Endothelial cell (in vitro differentiated cells): ENCODE results near the gene RPRD1B. TPM values are rescaled to one million over a fixed set of nuclear protein-coding genes. Genes with fewer than 3 reads are reported as not detected.

Source experiments
- DNase-seq: peaks from one replicate; pipeline ENCODE4 v3.0.0; 2021; ENCODE audit warnings: low spot score
- H3K27ac Mint-ChIP-seq: one replicate; pipeline ENCODE4 v1.8.0; 2021; ENCODE audit warnings: mixed read lengths, inconsistent platforms; ENCODE audit not compliant: unreplicated experiment
- H3K27me3 Mint-ChIP-seq: one replicate; pipeline ENCODE4 v1.8.0; 2021; ENCODE audit warnings: mild to moderate bottlenecking, moderate library complexity, mixed read lengths, inconsistent platforms; ENCODE audit not compliant: unreplicated experiment
- H3K36me3 Mint-ChIP-seq: one replicate; pipeline ENCODE4 v1.8.0; 2021; ENCODE audit warnings: mild to moderate bottlenecking, low read depth, mixed read lengths, inconsistent platforms; ENCODE audit not compliant: unreplicated experiment
- H3K4me1 Mint-ChIP-seq: one replicate; pipeline ENCODE4 v1.8.0; 2021; ENCODE audit warnings: mild to moderate bottlenecking, mixed read lengths, inconsistent platforms; ENCODE audit not compliant: unreplicated experiment
- H3K4me3 Mint-ChIP-seq: one replicate; pipeline ENCODE4 v1.8.0; 2021; ENCODE audit warnings: mild to moderate bottlenecking, mixed read lengths, inconsistent platforms; ENCODE audit not compliant: unreplicated experiment
- H3K9me3 Mint-ChIP-seq: one replicate; pipeline ENCODE4 v1.8.0; 2021; ENCODE audit warnings: mixed read lengths, inconsistent platforms; ENCODE audit not compliant: unreplicated experiment
- CTCF ChIP-seq: fragments of 200-600 bp; sonication (generic); IDR thresholded peaks from one replicate; pipeline ENCODE4 v1.5.0; 2021; ENCODE audit warnings: antibody characterized with exemption; ENCODE audit not compliant: unreplicated experiment
- total RNA-seq: library from RNA; stranded (reverse); fragmentation: NEBNext Ultra II Directional; extraction: Animal tissue kit (Norgen Biotek cat#: 25700); gene quantifications from one replicate; pipeline ENCODE4 v1.2.1, GENCODE V29; 2021; ENCODE audit not compliant: unreplicated experiment

Gene RPRD1B
- total RNA-seq, 1 donor from 2014 or later: 24.1 TPM

GRCh38 chr20:38024496-38024895 lies 9.1 kb upstream of the RPRD1B start:
- H3K4me3 Mint-ChIP-seq: no peak overlapping the region
- peaks cover 3% of the 10 kb centered on the region for H3K27me3 Mint-ChIP-seq
- no peak for TF ChIP-seq CTCF
- H3K9me3 Mint-ChIP-seq: no peaks in the 10 kb centered on the region
- H3K27ac Mint-ChIP-seq: peak overlapping the region; percentile 72
- no peak for DNase-seq
- H3K36me3 Mint-ChIP-seq: peaks cover 5% of the 10 kb centered on the region
- H3K4me1 Mint-ChIP-seq: peaks cover 22% of the 10 kb centered on the region

DNA sequence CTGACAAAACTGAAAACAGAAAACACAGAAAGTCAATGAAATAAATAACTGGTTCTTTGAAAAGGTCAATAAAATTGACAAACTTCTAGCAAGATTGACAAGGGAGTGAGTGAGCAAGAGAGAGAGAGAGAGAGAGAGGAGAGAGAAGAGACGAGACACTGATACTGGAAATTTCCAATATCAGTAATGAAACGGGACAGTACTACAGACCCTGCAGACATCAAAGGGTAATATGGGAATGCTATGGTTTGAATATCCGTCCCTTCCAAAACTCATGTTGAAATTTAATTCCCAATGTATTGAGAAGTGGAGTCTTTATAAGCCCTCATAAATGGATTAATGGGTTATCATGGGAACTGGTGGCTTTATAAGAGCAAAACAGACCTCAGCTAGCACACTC lies 4.1 kb upstream of the RPRD1B start:
- peaks cover 7% of the 10 kb centered on the region for H3K27me3 Mint-ChIP-seq
- H3K36me3 Mint-ChIP-seq: no peaks in the 10 kb centered on the region
- no peaks in the 10 kb centered on the region for H3K9me3 Mint-ChIP-seq
- H3K4me1 Mint-ChIP-seq: peaks cover 33% of the 10 kb centered on the region
- no peak for TF ChIP-seq CTCF
- H3K4me3 Mint-ChIP-seq: no peak overlapping the region
- DNase-seq: no peak
- no peak overlapping the region for H3K27ac Mint-ChIP-seq

- no peak for TF ChIP-seq CTCF
- H3K4me3 Mint-ChIP-seq: peak overlapping the region; percentile 98
- peak overlapping the region; percentile 32 for H3K27ac Mint-ChIP-seq
- peaks cover 5% of the 10 kb centered on the region for H3K36me3 Mint-ChIP-seq
- no peak for DNase-seq
- no peaks in the 10 kb centered on the region for H3K9me3 Mint-ChIP-seq
- peaks cover 7% of the 10 kb centered on the region for H3K27me3 Mint-ChIP-seq
- H3K4me1 Mint-ChIP-seq: peaks cover 37% of the 10 kb centered on the region
These were observed 1.6 kb upstream of the RPRD1B start for GRCh38 chr20:38031957-38032356.

- DNase-seq: no peak
- Mint-ChIP-seq H3K4me3 (peak overlapping the region; percentile 98), H3K36me3 (peaks cover 9% of the 10 kb centered on the region), H3K27me3 (peaks cover 8% of the 10 kb centered on the region), H3K9me3 (no peaks in the 10 kb centered on the region), H3K27ac (peak overlapping the region; percentile 98), H3K4me1 (peaks cover 37% of the 10 kb centered on the region)
- TF ChIP-seq CTCF: no peak
These were observed 789 bp upstream of the RPRD1B start for GRCh38 chr20:38032585-38033329.

- H3K27ac Mint-ChIP-seq: peak overlapping the region; percentile 88
- H3K36me3 Mint-ChIP-seq: peaks cover 9% of the 10 kb centered on the region
- no peaks in the 10 kb centered on the region for H3K9me3 Mint-ChIP-seq
- peaks cover 34% of the 10 kb centered on the region for H3K4me1 Mint-ChIP-seq
- H3K4me3 Mint-ChIP-seq: peak overlapping the region; percentile 98
- TF ChIP-seq CTCF: no peak
- H3K27me3 Mint-ChIP-seq: peaks cover 8% of the 10 kb centered on the region
- DNase-seq: no peak
These were observed 633 bp downstream of the RPRD1B start for GRCh38 chr20:38034108-38034649.
